HEK293 (cell line): ENCODE results near the gene TMA7B.

ENCODE experiments used
- CTCF ChIP-seq: fragments of 450-650 bp; formaldehyde crosslinking; IDR thresholded peaks from 2 replicates; pipeline ENCODE4 v1.5.1; 2016; ENCODE audit warnings: missing biosample characterization, missing genetic modification characterization
- ZIC2 ChIP-seq: fragments of 450-650 bp; formaldehyde crosslinking; IDR thresholded peaks from 2 replicates; pipeline ENCODE4 v1.5.1; 2016; ENCODE audit warnings: missing biosample characterization, missing genetic modification characterization
- ZNF221 ChIP-seq: fragments of 450-650 bp; formaldehyde crosslinking; IDR thresholded peaks from 2 replicates; pipeline ENCODE4 v1.5.1; 2017; ENCODE audit warnings: missing biosample characterization, missing genetic modification characterization, borderline replicate concordance
- ZNF350 ChIP-seq: fragments of 450-650 bp; formaldehyde crosslinking; IDR thresholded peaks from 2 replicates; pipeline ENCODE4 v1.5.0; 2017; ENCODE audit warnings: missing biosample characterization, mild to moderate bottlenecking, missing genetic modification characterization
- ZNF510 ChIP-seq: fragments of 450-650 bp; formaldehyde crosslinking; IDR thresholded peaks from 2 replicates; pipeline ENCODE4 v1.5.1; 2018; ENCODE audit warnings: mild to moderate bottlenecking, missing genetic modification characterization, missing biosample characterization; ENCODE audit not compliant: insufficient replicate concordance
- ZNF555 ChIP-seq: fragments of 450-650 bp; formaldehyde crosslinking; conservative IDR thresholded peaks from 2 replicates; pipeline ENCODE4 v1.5.1; 2017; ENCODE audit warnings: missing biosample characterization, mild to moderate bottlenecking, missing genetic modification characterization, inconsistent platforms
- ZNF624 ChIP-seq: fragments of 450-650 bp; formaldehyde crosslinking; IDR thresholded peaks from 2 replicates; pipeline ENCODE4 v1.5.1; 2017; ENCODE audit warnings: missing biosample characterization, missing genetic modification characterization
- ZNF785 ChIP-seq: fragments of 450-650 bp; formaldehyde crosslinking; IDR thresholded peaks from 2 replicates; pipeline ENCODE4 v1.5.1; 2016; ENCODE audit warnings: missing biosample characterization, missing genetic modification characterization
- TF ChIP-seq, protein P1 (sequence below): fragments of 450-650 bp; formaldehyde crosslinking; IDR thresholded peaks from 2 replicates; pipeline ENCODE4 v1.5.1; 2016; ENCODE audit warnings: missing biosample characterization, missing genetic modification characterization
- TF ChIP-seq, protein P2 (sequence below): fragments of 450-650 bp; formaldehyde crosslinking; IDR thresholded peaks from 2 replicates; pipeline ENCODE4 v1.5.1; 2017; ENCODE audit warnings: missing biosample characterization, missing genetic modification characterization

DNA sequence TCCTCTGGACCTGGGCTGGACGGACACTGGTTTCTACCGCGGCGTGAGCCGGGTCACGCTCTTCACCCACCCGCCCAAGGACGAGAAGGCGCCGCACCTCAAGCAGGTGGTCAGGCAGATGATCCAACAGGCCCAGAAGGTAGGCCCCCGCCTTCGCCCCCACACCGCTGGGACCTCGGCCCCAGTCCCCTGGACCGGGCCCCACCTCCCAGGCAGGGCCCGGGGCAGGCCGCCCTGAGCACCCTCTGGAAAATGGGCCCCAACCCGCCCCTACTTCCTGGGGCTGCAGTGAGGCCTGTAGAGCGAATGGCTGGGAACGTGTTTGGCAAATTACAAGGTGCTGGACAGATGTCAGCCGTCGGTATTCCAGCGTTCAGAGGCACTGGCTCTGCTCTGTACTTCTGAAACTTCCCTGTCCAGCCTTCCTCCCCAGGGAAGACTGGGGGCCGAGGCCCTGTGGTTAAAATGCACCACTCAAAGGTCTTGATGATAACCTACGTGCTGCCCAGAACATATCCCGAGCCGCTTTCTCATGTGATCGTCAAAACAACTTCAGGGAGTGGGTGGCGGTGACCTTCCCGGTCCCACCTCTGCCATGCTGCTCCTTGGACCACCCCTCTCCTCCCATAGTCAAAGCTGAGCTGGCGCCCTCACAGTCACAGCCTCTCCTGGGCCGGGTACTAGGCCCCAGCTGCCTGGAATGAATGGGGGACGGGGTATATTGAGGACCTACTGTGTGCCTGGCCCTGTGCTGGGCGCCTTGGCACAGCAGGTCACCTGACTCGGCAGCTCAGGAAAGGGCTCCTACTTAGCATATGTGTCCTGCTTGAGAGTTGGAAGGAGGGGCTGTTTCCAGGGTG lies 35.4 kb downstream of the TMA7B start:
- TF ChIP-seq CTCF (tag by site-specific recombination) (no peak), ZNF785 (tag by site-specific recombination) (no peak), ZNF350 (no peak), ZIC2 (tag by site-specific recombination) (no peak), ZNF555 (tag by site-specific recombination) (no peak), ZNF221 (tag by site-specific recombination) (no peak), ZNF510 (tag by site-specific recombination) (no peak), ZNF624 (no peak)
- TF ChIP-seq, protein P1, sequence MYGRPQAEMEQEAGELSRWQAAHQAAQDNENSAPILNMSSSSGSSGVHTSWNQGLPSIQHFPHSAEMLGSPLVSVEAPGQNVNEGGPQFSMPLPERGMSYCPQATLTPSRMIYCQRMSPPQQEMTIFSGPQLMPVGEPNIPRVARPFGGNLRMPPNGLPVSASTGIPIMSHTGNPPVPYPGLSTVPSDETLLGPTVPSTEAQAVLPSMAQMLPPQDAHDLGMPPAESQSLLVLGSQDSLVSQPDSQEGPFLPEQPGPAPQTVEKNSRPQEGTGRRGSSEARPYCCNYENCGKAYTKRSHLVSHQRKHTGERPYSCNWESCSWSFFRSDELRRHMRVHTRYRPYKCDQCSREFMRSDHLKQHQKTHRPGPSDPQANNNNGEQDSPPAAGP (tag by site-specific recombination), result no peak
- TF ChIP-seq, protein P2, sequence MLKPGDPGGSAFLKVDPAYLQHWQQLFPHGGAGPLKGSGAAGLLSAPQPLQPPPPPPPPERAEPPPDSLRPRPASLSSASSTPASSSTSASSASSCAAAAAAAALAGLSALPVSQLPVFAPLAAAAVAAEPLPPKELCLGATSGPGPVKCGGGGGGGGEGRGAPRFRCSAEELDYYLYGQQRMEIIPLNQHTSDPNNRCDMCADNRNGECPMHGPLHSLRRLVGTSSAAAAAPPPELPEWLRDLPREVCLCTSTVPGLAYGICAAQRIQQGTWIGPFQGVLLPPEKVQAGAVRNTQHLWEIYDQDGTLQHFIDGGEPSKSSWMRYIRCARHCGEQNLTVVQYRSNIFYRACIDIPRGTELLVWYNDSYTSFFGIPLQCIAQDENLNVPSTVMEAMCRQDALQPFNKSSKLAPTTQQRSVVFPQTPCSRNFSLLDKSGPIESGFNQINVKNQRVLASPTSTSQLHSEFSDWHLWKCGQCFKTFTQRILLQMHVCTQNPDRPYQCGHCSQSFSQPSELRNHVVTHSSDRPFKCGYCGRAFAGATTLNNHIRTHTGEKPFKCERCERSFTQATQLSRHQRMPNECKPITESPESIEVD (tag by site-specific recombination), result no peak
